HFF-Myc (cell line): Measurements from ENCODE around the gene CCR6.
A peak's percentile ranks its signal among the peaks of the same experiment; 100 is the strongest.
"Not testable (repeated sequence)": the region's sequence is repeated elsewhere in the genome, so short reads cannot be mapped to it uniquely, and the experiment has no call there.

Source experiments
- DNase-seq: peaks from one replicate; pipeline ENCODE4 v3.0.0-alpha.2; 2011; ENCODE audit warnings: low read depth; ENCODE audit errors: extremely low read depth
- H3K4me3 ChIP-seq: replicated peaks from 2 replicates; pipeline ENCODE4 v1.5.1; 2011; ENCODE audit warnings: low read depth, mild to moderate bottlenecking, control low read depth, low read length
- TF ChIP-seq, protein P1 (sequence below): IDR thresholded peaks from 2 replicates; pipeline ENCODE4 v1.5.1; 2012; ENCODE audit warnings: mild to moderate bottlenecking, low read depth, low read length, control low read depth; ENCODE audit errors: missing control alignments

The CCR6 gene

DNA sequence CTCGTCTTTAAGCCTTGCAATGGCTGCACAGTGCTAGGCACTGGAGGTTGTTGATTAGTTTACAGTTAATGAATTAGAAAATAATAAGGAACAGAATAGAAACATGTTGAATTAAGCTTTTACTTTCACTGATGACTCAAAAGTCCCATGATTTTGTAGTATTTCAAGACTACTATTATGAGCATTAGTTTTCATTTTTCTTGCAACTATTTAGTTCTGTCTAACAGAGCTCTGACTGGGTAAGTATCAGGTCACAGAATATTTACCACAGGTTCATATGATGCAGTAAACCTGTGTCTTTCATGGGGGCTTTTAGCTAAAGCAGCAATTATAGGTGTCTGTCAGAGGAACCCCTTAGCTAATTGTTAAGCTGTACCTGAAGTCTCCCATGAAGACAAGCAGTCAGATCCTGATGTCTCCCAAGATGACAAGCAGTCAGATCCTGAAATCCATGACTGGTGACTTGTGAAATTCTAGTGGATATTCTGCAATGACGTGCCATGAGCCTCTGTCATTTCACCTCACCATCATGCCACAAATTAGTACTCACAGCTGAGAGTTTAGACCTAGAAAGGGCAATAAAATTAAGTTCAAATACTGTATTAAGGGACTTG lies 43.1 kb downstream of the CCR6 start:
- TF ChIP-seq, protein P1, sequence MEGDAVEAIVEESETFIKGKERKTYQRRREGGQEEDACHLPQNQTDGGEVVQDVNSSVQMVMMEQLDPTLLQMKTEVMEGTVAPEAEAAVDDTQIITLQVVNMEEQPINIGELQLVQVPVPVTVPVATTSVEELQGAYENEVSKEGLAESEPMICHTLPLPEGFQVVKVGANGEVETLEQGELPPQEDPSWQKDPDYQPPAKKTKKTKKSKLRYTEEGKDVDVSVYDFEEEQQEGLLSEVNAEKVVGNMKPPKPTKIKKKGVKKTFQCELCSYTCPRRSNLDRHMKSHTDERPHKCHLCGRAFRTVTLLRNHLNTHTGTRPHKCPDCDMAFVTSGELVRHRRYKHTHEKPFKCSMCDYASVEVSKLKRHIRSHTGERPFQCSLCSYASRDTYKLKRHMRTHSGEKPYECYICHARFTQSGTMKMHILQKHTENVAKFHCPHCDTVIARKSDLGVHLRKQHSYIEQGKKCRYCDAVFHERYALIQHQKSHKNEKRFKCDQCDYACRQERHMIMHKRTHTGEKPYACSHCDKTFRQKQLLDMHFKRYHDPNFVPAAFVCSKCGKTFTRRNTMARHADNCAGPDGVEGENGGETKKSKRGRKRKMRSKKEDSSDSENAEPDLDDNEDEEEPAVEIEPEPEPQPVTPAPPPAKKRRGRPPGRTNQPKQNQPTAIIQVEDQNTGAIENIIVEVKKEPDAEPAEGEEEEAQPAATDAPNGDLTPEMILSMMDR, result no peak
- no peak overlapping the region for H3K4me3 ChIP-seq
- DNase-seq, result no peak

DNA sequence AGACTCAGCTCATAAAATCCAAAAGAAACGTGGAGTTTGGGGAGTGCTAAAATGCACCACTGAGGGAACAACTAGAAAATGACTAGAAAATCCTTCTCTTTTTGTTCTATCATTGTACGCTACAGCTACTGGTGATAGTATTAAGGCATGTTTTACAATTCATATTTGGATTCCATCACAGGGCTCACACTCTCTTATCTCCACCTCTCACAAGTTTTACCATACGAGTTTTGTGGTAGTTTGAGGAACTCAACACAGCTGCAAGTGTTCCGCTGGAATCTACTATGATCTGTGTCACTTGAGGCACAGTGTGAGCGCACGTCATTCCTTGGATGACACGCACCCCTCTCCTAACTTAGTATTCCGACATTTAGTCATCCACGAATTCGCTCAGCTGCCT lies 44.8 kb downstream of the CCR6 start:
- not testable (repeated sequence) for H3K4me3 ChIP-seq, DNase-seq

DNA sequence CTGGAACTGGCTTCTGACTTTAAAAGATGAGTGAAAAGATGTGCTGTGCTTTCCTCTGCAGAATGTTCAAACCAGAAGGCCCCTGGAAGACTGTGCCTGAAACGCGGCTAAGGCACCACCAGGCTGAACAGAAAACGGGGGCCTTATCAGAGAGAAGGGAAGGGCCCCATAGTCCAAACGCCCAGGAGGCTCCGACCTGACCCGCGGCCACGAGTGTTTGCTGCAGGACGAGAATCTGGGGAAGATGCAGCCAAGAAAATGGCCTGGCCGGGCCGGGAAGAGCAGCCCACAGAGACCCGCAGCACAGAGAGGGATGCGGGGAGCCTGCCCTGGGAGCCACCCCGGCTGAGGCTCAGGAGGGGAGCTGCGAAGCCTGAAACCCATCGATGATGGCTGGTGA lies 45.4 kb downstream of the CCR6 start:
- DNase-seq, H3K4me3 ChIP-seq: not testable (repeated sequence)

DNA sequence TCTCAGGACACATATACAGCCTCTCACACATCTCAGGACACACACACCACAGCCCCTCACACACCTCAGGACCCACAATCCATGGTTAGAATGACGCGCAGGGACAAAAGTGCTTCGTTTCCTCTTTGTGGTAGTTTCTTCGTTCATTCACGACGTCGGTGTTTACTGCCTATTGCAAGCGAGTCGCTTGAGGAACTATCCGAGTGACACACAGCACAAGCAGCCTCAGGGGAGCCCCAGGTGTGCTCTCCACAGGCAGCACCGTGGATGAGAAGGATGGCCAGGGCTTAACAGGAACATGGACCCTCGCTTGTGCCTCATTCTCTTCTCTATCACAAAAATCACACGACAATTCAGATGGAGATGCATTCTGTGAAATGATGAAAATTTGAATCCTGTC lies 47.0 kb downstream of the CCR6 start:
- H3K4me3 ChIP-seq, DNase-seq: not testable (repeated sequence)

DNA sequence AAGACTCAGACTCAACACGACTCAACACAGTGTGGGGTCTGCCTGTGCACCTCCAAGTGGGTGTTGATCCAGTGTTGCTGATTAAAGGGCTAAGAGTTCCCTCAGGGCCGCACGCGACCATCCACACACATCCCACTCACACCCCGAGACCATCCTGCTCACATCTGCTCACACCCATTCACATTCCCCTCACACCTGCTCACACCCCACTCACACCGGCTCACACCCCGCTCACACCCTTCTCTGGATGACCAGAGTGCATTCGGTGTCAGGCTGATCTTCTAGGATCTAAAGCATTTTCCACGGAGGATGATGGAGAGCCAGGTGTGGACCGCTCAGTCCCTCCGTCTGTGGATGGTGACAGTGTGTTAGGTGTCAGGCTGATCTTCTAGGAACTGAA lies 48.4 kb downstream of the CCR6 start:
- not testable (repeated sequence) for DNase-seq, H3K4me3 ChIP-seq

DNA sequence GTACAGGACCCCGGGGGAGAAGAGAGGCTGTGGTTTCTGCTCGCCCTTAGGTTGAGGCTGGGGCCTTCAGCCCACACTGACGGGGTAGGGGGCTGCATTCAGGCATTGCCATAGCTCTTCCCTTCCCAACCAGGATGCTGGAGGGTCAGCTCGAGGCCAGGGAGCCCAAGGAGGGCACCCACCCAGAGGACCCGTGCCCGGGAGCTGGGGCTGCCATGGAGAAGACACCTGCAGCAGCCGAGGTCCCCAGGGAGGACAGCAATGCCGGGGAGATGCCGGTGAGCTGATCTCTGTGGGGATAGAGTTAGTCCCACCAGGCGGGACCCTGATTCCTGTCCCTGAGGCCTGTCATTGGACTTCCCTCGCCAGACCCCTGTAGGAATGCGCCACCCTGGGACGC lies 49.1 kb downstream of the CCR6 start:
- not testable (repeated sequence) for DNase-seq, H3K4me3 ChIP-seq

DNA sequence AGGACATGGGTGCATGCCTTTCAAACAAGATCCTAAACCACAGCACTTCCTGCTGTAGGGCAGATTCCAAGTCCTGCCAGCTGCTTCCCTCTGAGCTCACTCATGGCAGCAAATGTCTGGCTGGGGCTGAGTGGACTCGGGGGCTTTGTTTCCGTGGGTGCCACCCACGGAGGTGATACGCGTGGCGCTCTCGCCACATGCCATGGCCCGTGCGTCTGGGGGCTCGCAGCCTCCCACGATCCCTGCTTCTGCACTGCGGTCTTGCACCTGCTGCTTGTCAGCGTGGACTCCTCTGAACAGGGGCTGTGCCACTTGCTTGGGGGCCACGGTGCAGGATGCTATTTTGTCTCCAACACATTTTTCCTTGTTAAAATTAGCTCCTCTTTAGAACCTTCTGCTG lies 54.4 kb downstream of the CCR6 start:
- DNase-seq, H3K4me3 ChIP-seq: not testable (repeated sequence)

DNA sequence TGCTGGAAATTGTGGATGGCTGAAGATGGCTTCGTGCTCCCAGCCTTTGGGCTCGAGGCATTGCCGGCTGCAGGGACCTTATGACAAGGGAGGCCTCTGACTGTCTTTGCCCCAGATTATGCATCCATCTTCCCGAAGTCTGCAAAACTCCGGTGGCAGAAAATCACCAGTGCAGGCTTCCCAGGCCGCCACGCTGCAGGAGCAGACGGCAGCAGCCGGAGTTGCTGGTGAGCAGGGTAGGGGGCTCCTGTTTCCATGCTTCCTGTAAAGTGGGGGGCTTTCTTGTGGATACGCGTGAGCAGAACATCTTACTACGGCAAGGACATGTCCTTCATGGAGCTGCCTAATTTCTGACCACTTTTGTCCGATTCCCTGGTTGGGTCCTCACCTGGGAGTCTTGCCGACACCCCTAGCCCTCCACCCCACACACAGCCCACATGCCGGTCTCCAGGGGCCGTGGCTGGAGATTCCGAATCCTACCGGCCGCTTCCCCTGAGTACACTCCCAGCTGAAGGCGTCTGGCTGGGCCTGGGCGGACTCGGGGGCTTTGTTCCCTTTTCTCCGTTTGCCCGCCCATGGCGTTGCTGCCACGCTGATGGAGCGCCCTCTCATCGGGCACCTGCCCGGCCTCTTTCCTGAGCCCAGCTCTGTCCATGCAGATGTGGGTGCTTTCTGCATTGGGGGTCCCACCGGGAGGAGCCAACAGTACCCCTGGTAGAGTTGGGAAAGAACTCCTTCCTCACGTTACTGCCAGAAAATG lies 56.2 kb downstream of the CCR6 start:
- DNase-seq, H3K4me3 ChIP-seq: not testable (repeated sequence)

DNA sequence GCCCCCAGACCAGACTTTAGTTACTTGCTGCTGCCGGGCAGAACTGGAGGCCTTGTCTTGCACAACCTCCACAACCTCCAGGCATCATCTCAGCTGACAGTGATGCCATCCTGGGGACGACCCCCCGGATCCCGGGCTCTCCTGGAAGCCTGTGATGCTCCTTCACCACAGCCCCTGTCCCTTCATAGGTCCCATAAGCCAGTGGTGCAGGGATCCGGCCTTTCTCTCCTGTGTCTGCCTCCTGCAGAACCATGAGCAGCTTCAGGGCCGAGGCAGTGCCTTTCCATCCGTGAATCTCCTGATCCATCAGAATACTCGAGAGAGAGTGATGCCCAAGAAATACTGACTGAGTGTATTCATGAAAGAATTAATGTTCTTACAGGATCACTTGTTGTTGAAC lies 57.2 kb downstream of the CCR6 start:
- not testable (repeated sequence) for DNase-seq, H3K4me3 ChIP-seq

DNA sequence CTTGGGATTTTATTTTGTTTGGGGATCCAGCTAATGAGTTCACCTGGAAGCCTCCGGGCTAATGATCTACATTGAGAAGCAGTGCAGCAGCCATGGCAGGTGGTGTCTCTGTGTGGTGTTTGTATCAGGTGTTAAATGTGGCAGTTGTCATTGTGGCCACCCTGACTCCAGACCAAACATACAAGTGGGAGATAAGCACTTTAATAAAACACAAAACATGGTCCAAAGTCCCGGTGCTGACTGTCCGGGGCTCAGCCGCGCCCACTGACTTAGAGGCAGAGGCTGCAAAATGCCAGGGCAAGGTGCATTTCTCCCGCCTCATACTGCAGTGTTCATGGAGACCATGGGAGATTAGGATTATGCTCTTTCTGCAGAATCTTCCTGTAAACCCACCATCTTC lies 58.5 kb downstream of the CCR6 start:
- H3K4me3 ChIP-seq, DNase-seq: not testable (repeated sequence)

DNA sequence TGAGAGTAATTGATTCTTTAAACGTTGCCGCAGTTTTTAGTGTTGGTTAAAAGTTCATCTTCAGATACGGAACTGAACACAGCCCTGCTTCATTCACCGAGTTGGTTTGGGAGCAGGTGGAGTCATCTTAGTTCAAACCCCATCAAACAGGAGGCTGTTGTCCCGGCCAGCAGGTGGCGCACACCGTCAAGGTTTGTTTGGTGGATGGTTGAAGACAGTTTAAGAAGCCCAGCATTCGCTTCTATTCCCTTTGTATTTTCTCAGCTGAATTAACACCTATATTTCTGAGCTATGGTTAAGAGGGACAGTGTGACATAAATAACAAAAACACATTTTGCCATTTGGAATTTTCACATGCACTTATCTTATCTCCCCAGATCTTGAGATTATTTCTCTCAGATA lies 60.0 kb downstream of the CCR6 start:
- not testable (repeated sequence) for H3K4me3 ChIP-seq, DNase-seq
- TF ChIP-seq, protein P1, result peak; percentile 26

DNA sequence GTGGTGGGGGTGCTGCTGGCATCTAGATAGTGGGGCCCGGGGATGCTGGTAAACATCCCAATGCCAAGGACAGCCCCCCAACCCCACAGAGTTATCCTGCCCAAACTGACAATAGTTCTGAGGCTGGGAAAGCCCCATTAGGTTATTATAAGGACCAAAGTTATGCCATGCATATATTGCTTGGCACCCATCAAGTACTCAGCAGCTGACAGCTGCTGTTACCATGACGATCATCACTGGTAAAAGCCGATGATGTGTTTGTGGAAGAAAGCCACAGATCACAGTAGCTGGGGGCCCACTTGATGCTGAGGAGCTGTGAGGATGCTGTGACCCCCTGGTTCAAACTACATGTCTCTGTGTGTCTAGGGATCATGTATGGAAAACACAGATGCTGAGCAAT lies 62.2 kb downstream of the CCR6 start:
- not testable (repeated sequence) for H3K4me3 ChIP-seq

DNA sequence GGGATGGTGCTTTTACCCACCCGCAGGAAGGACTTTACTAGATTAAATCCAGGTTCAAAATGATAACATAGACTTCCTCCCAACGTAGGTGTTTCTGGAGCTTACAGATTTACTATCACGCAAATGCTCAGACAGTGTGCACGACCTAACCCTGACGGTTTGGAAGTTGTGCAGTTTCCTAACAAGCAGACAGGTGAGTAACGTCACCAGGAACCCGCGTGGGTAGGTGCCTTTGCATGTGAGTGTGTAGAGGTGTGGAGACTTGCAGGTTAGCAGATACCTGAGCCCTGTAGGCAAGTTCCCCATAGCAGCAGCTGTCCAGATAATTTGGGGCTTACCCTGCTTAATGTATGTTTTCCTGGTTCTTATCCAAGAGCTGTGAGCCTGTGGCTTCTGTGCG lies 64.4 kb downstream of the CCR6 start:
- H3K4me3 ChIP-seq, DNase-seq: not testable (repeated sequence)

More for the DNA sequence above, 62.2 kb downstream of the CCR6 start:
- DNase-seq, result not testable (repeated sequence)
